ENCODE data around the gene HAUS5. TPM values are rescaled to one million over a fixed set of nuclear protein-coding genes. Genes with fewer than 3 reads are reported as not detected.

Gene HAUS5
- polyA plus RNA-seq, 1 donor (not counting 4 experiments of a cell fraction or from before 2014, with no cell fraction given): 3.7 TPM

DNA sequence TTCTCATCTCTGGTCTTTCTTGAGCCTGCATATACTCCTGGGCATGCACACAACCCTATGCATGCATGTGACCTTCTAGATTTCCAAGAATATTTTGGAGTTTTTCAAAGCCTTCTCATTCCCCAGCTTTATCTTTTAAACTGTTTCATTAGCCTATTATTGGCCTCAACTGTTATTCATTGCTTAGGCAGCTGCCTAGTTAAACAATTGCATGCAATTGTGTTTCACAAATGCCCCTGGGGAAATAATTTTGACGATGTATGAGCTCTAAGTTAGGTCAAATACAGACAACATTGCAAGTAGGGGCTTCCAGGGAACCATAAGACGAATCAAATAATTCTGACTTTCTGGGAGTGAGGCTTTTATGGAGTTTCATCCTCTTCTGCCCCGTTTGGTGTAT is 51.4 kb downstream of the HAUS5 start:
- Histone ChIP-seq H3K27me3 (ENCODE audit: control insufficient read depth, extremely low read depth, insufficient read depth, low read length) (no peaks in the 10 kb centered on the region), H3K4me3 (ENCODE audit: control insufficient read depth in 2 of 3, extremely low read depth in 1 of 3, insufficient read depth in 2 of 3, low read depth in 1 of 3, low read length in 3 of 3) (no peak overlapping the region), H3K9me1 (ENCODE audit: control insufficient read depth, extremely low read depth, insufficient read depth, low read length) (no peaks in the 10 kb centered on the region), H3K36me3 (ENCODE audit: control insufficient read depth in 2 of 2, extremely low read depth in 1 of 2, insufficient read depth in 2 of 2, low read length in 2 of 2) (peaks cover 1 to 11% of the 10 kb centered on the region in 2 experiments), H3K79me2 (ENCODE audit: control insufficient read depth, insufficient read depth, low read length) (no peaks in the 10 kb centered on the region), H2AFZ (ENCODE audit: control insufficient read depth, low read length) (no peak overlapping the region), H3K4me1 (ENCODE audit: control insufficient read depth, extremely low read depth, insufficient read depth, low read length) (no peaks in the 10 kb centered on the region), H3K9me3 (ENCODE audit: control insufficient read depth, low read depth, low read length) (no peaks in the 10 kb centered on the region), H3K4me2 (ENCODE audit: control insufficient read depth, extremely low read depth, insufficient read depth, low read depth, low read length) (no peak overlapping the region), H3K27ac (ENCODE audit: control insufficient read depth, insufficient read depth, low read length) (no peak overlapping the region), H3K9ac (ENCODE audit: control insufficient read depth, extremely low read depth, insufficient read depth, low read length) (no peak overlapping the region), H4K20me1 (ENCODE audit: control insufficient read depth, extremely low read depth, insufficient read depth, low read length) (no peaks in the 10 kb centered on the region)
- DNase-seq (ENCODE audit: low read depth, low spot score) (no peak), FAIRE-seq (no peak)
- TF ChIP-seq, protein P1, sequence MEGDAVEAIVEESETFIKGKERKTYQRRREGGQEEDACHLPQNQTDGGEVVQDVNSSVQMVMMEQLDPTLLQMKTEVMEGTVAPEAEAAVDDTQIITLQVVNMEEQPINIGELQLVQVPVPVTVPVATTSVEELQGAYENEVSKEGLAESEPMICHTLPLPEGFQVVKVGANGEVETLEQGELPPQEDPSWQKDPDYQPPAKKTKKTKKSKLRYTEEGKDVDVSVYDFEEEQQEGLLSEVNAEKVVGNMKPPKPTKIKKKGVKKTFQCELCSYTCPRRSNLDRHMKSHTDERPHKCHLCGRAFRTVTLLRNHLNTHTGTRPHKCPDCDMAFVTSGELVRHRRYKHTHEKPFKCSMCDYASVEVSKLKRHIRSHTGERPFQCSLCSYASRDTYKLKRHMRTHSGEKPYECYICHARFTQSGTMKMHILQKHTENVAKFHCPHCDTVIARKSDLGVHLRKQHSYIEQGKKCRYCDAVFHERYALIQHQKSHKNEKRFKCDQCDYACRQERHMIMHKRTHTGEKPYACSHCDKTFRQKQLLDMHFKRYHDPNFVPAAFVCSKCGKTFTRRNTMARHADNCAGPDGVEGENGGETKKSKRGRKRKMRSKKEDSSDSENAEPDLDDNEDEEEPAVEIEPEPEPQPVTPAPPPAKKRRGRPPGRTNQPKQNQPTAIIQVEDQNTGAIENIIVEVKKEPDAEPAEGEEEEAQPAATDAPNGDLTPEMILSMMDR (optimal IDR thresholded peaks at IDR 0.05 in 1 of 3, IDR thresholded peaks at IDR 0.05 in 1 of 3, conservative IDR thresholded peaks at IDR 0.05 in 1 of 3; ENCODE audit: extremely low read depth in 1 of 3, insufficient read depth in 2 of 3, low read length in 3 of 3): no peak
- TF ChIP-seq EZH2 (IDR thresholded peaks at IDR 0.05; ENCODE audit: low read length): no peak
- dilution Hi-C loops (cut with MboI; ENCODE audit: extremely low pct_ligation_motif_present, low sequenced_read_pairs): no loop called here

DNA sequence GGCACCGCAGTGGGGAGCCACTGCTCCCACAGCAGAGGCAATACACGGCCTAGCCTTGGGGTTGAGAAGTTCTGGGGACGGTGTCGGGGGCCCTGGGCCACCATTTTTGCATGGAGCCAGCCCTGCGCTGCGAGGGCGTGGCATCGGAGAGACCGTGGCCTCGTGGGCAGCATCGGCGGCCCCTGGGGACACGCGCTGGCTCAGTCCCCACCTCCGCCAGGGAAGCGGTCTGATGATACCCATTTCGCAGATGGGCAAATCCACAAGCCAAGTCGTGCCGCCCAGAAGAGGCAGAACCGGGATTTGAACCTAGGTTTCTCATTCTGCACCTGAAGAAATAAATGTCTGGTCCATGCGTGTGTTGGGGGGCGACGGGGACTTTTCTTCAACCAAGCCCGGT is 52.6 kb downstream of the HAUS5 start:
- Histone ChIP-seq H3K27ac (ENCODE audit: control insufficient read depth, insufficient read depth, low read length) (no peak overlapping the region), H3K27me3 (ENCODE audit: control insufficient read depth, extremely low read depth, insufficient read depth, low read length) (peaks cover 6% of the 10 kb centered on the region), H3K36me3 (ENCODE audit: control insufficient read depth in 2 of 2, extremely low read depth in 1 of 2, insufficient read depth in 2 of 2, low read length in 2 of 2) (peaks cover 1 to 5% of the 10 kb centered on the region in 2 experiments), H3K9me3 (ENCODE audit: control insufficient read depth, low read depth, low read length) (no peaks in the 10 kb centered on the region), H3K4me3 (ENCODE audit: control insufficient read depth in 2 of 3, extremely low read depth in 1 of 3, insufficient read depth in 2 of 3, low read depth in 1 of 3, low read length in 3 of 3) (no peak overlapping the region), H3K4me1 (ENCODE audit: control insufficient read depth, extremely low read depth, insufficient read depth, low read length) (no peaks in the 10 kb centered on the region), H3K9ac (ENCODE audit: control insufficient read depth, extremely low read depth, insufficient read depth, low read length) (no peak overlapping the region), H2AFZ (ENCODE audit: control insufficient read depth, low read length) (no peak overlapping the region), H4K20me1 (ENCODE audit: control insufficient read depth, extremely low read depth, insufficient read depth, low read length) (no peaks in the 10 kb centered on the region), H3K9me1 (ENCODE audit: control insufficient read depth, extremely low read depth, insufficient read depth, low read length) (no peaks in the 10 kb centered on the region), H3K79me2 (ENCODE audit: control insufficient read depth, insufficient read depth, low read length) (no peaks in the 10 kb centered on the region), H3K4me2 (ENCODE audit: control insufficient read depth, extremely low read depth, insufficient read depth, low read depth, low read length) (no peak overlapping the region)
- dilution Hi-C loops (cut with MboI; ENCODE audit: extremely low pct_ligation_motif_present, low sequenced_read_pairs): no loop called here
- TF ChIP-seq, protein P1 (optimal IDR thresholded peaks at IDR 0.05 in 1 of 3, IDR thresholded peaks at IDR 0.05 in 1 of 3, conservative IDR thresholded peaks at IDR 0.05 in 1 of 3; ENCODE audit: extremely low read depth in 1 of 3, insufficient read depth in 2 of 3, low read length in 3 of 3): no peak
- TF ChIP-seq EZH2 (IDR thresholded peaks at IDR 0.05; ENCODE audit: low read length): no peak
- no peak for DNase-seq (ENCODE audit: low read depth, low spot score)
- no peak for FAIRE-seq

Data from keratinocyte (primary cell).